Esophagus squamous epithelium (tissue), 5 donors: ENCODE results near the gene ARL4A. TPM values are rescaled to one million over a fixed set of nuclear protein-coding genes. Genes with fewer than 3 reads are reported as not detected.

Source experiments
- DNase-seq: peaks from one replicate; lab custom pipeline; 2025; lab: John Stamatoyannopoulos, UW
- H3K27ac ChIP-seq, 4 donors: fragments of 200-600 bp; sonication (generic); one replicate each; pipeline ENCODE4 v1.5.1; 2016 to 2019; ENCODE audit warnings: mild to moderate bottlenecking in 1 of 4
- H3K27me3 ChIP-seq, 4 donors: fragments of 200-600 bp; sonication (generic); 1 replicate in 3 of 4; 2 replicates in 1 of 4; pipeline versions ENCODE4 v1.5.1 to v1.6.0; 2017 to 2021; ENCODE audit warnings: antibody characterized with exemption in 1 of 4
- H3K36me3 ChIP-seq, 3 donors: fragments of 200-600 bp; sonication (generic); one replicate each; pipeline ENCODE4 v1.5.1; 2016 to 2019
- H3K4me1 ChIP-seq, 3 donors: fragments of 200-600 bp; sonication (generic); one replicate each; pipeline ENCODE4 v1.5.1; 2017 to 2019
- H3K4me3 ChIP-seq, 4 donors: fragments of 200-600 bp; sonication (generic); 1 replicate in 3 of 4; 2 replicates in 1 of 4; pipeline ENCODE4 v1.5.1; 2016 to 2019; ENCODE audit warnings: mild to moderate bottlenecking in 2 of 4, moderate library complexity in 1 of 4
- H3K9me3 ChIP-seq, 3 donors: fragments of 200-600 bp; sonication (generic); one replicate each; pipeline ENCODE4 v1.5.1; 2016 to 2019
- POLR2A ChIP-seq, 4 donors: fragments of 450-650 bp; IDR thresholded peaks; one replicate each; pipeline ENCODE4 v1.6.1; 2017; ENCODE audit warnings: antibody characterized with exemption in 4 of 4, mild to moderate bottlenecking in 4 of 4, moderate library complexity in 3 of 4
- whole genome bisulfite sequencing, 2 donors: methylation state at CpG; one replicate each; pipeline ENCODE4 v1.1.5; 2018; 5-methylcytosine and 5-hydroxymethylcytosine counted together
- intact Hi-C: fragments of 100-400 bp; cut with DNase I; formaldehyde crosslinking; loops from one replicate; pipeline ENCODE4 v1.15.0; 2022
- total RNA-seq, 4 donors: library from RNA; depleted of rRNA; stranded (reverse); fragments of >200 nt; gene quantifications; one replicate each; pipeline ENCODE4 v1.1.0, GENCODE V29; 2016
- TF ChIP-seq, protein P1 (sequence below), 6 experiments: fragments of 450-650 bp in 4 of 6; fragments of 200-600 bp in 2 of 6; sonication (generic) in 2 of 6; IDR thresholded peaks; one replicate each; pipeline ENCODE4 v1.5.1; 2016 to 2019; ENCODE audit warnings: antibody characterized with exemption in 6 of 6, mild to moderate bottlenecking in 4 of 6, moderate library complexity in 4 of 6
- donor health status: DM: yes; HTN: yes; CAD: no.

The ARL4A gene
- total RNA-seq, 4 donors from 2014 or later = 40.5 to 102 (median 48.5) TPM

DNA sequence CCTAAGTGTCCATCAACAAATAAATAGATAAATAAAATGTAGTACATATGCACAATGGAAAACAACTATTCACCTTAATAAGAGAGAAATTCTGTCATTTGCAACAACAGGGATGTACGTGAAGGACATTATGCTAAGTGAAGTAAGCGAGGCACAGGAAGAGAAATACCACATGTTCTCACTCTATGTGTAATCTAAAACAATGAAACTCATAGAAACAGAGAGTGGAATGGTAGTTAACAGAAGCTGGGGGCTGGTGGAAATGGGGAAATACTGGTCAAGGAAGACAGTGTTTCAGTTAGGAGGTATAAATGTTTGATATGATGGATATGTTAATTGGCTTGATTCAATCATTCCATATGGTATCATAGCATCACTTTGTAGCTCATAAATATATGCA is 43.1 kb downstream of the ARL4A start:
- Histone ChIP-seq H3K9me3 (no peaks in the 10 kb centered on the region), H3K27me3 (no peaks in the 10 kb centered on the region), H3K4me1 (peaks cover 7 to 36% (median 8%) of the 10 kb centered on the region in 3 donors), H3K36me3 (no peaks in the 10 kb centered on the region), H3K4me3 (no peak overlapping the region), H3K27ac (peak overlapping the region in 1 of 4 donors; percentile 42)
- TF ChIP-seq POLR2A (IDR thresholded peaks at IDR 0.05) = no peak
- TF ChIP-seq, protein P1, sequence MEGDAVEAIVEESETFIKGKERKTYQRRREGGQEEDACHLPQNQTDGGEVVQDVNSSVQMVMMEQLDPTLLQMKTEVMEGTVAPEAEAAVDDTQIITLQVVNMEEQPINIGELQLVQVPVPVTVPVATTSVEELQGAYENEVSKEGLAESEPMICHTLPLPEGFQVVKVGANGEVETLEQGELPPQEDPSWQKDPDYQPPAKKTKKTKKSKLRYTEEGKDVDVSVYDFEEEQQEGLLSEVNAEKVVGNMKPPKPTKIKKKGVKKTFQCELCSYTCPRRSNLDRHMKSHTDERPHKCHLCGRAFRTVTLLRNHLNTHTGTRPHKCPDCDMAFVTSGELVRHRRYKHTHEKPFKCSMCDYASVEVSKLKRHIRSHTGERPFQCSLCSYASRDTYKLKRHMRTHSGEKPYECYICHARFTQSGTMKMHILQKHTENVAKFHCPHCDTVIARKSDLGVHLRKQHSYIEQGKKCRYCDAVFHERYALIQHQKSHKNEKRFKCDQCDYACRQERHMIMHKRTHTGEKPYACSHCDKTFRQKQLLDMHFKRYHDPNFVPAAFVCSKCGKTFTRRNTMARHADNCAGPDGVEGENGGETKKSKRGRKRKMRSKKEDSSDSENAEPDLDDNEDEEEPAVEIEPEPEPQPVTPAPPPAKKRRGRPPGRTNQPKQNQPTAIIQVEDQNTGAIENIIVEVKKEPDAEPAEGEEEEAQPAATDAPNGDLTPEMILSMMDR (IDR thresholded peaks at IDR 0.05) = no peak
- no peak for DNase-seq
- 30 to 43% methylated on average over 2 of the region's 2 CpGs for WGBS, 2 donors
- intact Hi-C loops = no loop called here

DNA sequence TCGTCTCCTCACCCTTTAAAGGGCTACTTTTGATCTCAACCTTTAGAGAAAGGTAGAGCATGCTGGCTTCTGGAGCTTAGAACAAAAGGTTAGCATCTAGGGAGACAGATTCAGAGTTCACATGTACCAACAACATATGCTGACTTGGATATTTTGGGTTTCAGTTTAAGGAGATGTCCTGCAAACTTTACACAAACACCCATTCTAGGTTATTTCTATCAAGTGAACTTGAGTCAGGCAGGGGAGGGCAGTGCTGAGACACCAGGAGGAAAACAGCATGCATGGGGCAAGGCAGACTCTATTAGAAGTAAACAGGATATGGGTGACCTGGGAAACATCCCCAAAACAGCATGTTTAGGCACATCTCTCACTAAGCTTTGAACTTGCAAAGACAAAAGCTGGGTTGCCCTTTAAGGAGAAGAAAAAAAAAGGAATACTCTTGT is 43.8 kb downstream of the ARL4A start:
- intact Hi-C loops = no loop called here
- H3K4me3 ChIP-seq = no peak overlapping the region
- H3K9me3 ChIP-seq = no peaks in the 10 kb centered on the region
- WGBS, 2 donors = 70 to 79% methylated on average over 1 of the region's 1 CpG
- no peak for DNase-seq
- peak overlapping the region in 3 of 4 donors; percentile 42 to 53 (median 48) for H3K27ac ChIP-seq
- no peaks in the 10 kb centered on the region for H3K27me3 ChIP-seq
- peaks cover 7 to 36% (median 8%) of the 10 kb centered on the region in 3 donors for H3K4me1 ChIP-seq
- no peaks in the 10 kb centered on the region for H3K36me3 ChIP-seq
- TF ChIP-seq, protein P1 (IDR thresholded peaks at IDR 0.05) = peak in 3 of 6 experiments; percentile 11 to 50 (median 23)
- no peak for TF ChIP-seq POLR2A (IDR thresholded peaks at IDR 0.05)

DNA sequence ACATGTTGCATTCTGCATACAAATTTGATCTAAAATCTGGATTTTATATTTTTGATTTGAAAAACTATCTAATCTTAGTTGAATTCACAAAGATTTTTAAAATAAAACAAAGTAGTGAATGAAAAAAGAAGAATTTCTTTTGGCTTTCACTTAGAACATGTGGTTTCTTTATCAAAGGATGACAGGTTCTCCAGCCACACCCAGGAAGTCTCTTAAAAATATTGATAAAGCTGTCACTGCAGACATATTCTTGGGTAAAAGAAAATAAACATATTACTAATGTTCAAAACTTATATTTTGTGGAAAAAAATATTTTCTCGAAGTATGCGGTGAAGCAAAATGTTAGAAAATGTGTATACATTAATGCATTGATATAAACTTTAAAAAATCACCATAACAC is 44.3 kb downstream of the ARL4A start:
- H3K27me3 ChIP-seq = no peaks in the 10 kb centered on the region
- H3K27ac ChIP-seq = peak overlapping the region in 3 of 4 donors; percentile 42 to 53 (median 48)
- H3K36me3 ChIP-seq = no peaks in the 10 kb centered on the region
- no peaks in the 10 kb centered on the region for H3K9me3 ChIP-seq
- H3K4me1 ChIP-seq = peaks cover 7 to 36% (median 8%) of the 10 kb centered on the region in 3 donors
- TF ChIP-seq, protein P1 (IDR thresholded peaks at IDR 0.05) = no peak
- no peak for TF ChIP-seq POLR2A (IDR thresholded peaks at IDR 0.05)
- intact Hi-C loops = no loop called here
- no peak for DNase-seq
- WGBS, 2 donors = 83 to 88% methylated on average over 2 of the region's 2 CpGs
- no peak overlapping the region for H3K4me3 ChIP-seq

DNA sequence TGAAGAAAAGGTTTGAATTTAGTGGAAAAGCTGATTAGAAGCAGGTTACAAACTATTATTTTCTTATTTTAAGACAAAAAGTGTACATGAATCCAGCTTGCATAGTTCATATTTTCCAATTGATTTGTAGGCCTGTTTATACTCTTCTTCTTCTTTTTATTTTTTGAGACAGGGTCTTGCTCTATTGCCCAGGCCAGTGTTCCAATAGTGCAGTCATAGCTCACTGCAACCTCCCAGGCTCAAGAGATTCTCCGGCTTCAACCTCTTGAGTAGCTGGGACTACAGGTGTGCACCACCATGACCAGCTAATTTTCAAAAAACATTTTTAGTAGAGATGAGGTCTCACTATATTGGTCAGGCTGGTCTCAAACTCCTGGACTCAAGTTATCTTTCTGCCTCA is 45.0 kb downstream of the ARL4A start:
- Histone ChIP-seq H3K4me3 (no peak overlapping the region), H3K27me3 (no peaks in the 10 kb centered on the region), H3K36me3 (no peaks in the 10 kb centered on the region), H3K4me1 (peaks cover 7 to 41% (median 8%) of the 10 kb centered on the region in 3 donors), H3K27ac (no peak overlapping the region), H3K9me3 (no peaks in the 10 kb centered on the region)
- intact Hi-C loops = no loop called here
- no peak for DNase-seq
- TF ChIP-seq POLR2A (IDR thresholded peaks at IDR 0.05) = no peak
- TF ChIP-seq, protein P1 (IDR thresholded peaks at IDR 0.05) = no peak
- WGBS, 2 donors = 81 to 100% methylated on average over 1 of the region's 1 CpG

DNA sequence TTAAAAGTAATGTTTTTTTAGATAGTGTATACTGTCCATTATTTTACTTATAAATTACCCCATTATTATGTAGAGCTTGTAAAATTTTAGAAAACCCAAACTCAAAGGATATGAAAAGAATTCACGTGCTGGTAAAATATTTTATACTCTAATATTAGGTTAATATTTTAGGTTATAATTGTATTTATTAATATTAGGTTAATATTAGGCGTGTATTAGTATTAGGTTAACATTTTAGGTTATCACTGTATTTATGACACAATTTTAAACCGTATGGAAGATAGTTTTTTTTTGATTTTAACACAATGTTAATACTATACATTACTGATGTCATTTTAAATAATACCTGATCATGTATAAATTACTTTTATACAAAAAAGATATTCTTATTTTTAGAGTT is 48.5 kb downstream of the ARL4A start:
- H3K36me3 ChIP-seq = no peaks in the 10 kb centered on the region
- H3K9me3 ChIP-seq = no peaks in the 10 kb centered on the region
- no peak overlapping the region for H3K4me3 ChIP-seq
- intact Hi-C loops = no loop called here
- TF ChIP-seq POLR2A (IDR thresholded peaks at IDR 0.05) = no peak
- TF ChIP-seq, protein P1 (IDR thresholded peaks at IDR 0.05) = no peak
- no peaks in the 10 kb centered on the region for H3K27me3 ChIP-seq
- DNase-seq = no peak
- H3K27ac ChIP-seq = no peak overlapping the region
- H3K4me1 ChIP-seq = peaks cover 5 to 36% (median 6%) of the 10 kb centered on the region in 3 donors
- 55 to 68% methylated on average over 3 of the region's 3 CpGs for WGBS, 2 donors
